AG09309 (cell line): ENCODE data around the gene CECR2.

Experiments used
- DNase-seq: peaks from one replicate; pipeline ENCODE4 v3.0.0-alpha.2; 2010; ENCODE audit warnings: low read depth
- H3K4me3 ChIP-seq: 2 replicates; pipeline ENCODE4 v1.5.1; 2011; ENCODE audit warnings: mild to moderate bottlenecking, low read depth, low read length, moderate library complexity; ENCODE audit not compliant: control insufficient read depth
- CTCF ChIP-seq: IDR thresholded peaks from 2 replicates; pipeline ENCODE4 v1.5.1; 2011; ENCODE audit warnings: mild to moderate bottlenecking, low read depth, low read length, inconsistent platforms; ENCODE audit not compliant: insufficient read depth, control insufficient read depth; ENCODE audit errors: missing control alignments

The CECR2 gene

GRCh38 chr22:17486313-17486712 is 117.1 kb downstream of the CECR2 start:
- TF ChIP-seq CTCF = no peak
- no peak for DNase-seq
- H3K4me3 ChIP-seq = no peak overlapping the region

- no peak for DNase-seq
- no peak overlapping the region for H3K4me3 ChIP-seq
- no peak for TF ChIP-seq CTCF
These were observed 117.5 kb downstream of the CECR2 start for GRCh38 chr22:17486719-17487118.

GRCh38 chr22:17489101-17489500 is 119.8 kb downstream of the CECR2 start:
- TF ChIP-seq CTCF = no peak
- H3K4me3 ChIP-seq = no peak overlapping the region
- no peak for DNase-seq

- no peak for TF ChIP-seq CTCF
- DNase-seq = no peak
- no peak overlapping the region for H3K4me3 ChIP-seq
These were observed 121.9 kb downstream of the CECR2 start for GRCh38 chr22:17491090-17491640.

GRCh38 chr22:17492247-17492646 is 123.0 kb downstream of the CECR2 start:
- H3K4me3 ChIP-seq = no peak overlapping the region
- no peak for TF ChIP-seq CTCF
- no peak for DNase-seq

GRCh38 chr22:17493419-17493981 is 124.2 kb downstream of the CECR2 start:
- TF ChIP-seq CTCF = no peak
- DNase-seq = no peak
- no peak overlapping the region for H3K4me3 ChIP-seq
